H1 (cell line): ENCODE measurements around the gene CCDC171. TPM values are rescaled to one million over a fixed set of nuclear protein-coding genes. Genes with fewer than 3 reads are reported as not detected.

Experiments
- CTCF ChIA-PET: fragments of 300-600 bp; sonication (Branson Sonifier 250); formaldehyde crosslinking; loops from one replicate; lab custom pipeline; 2021; ENCODE audit not compliant: partially characterized antibody; lab: Charles Lee
- POLR2A ChIA-PET: fragments of 300-600 bp; sonication (Branson Sonifier 250); formaldehyde crosslinking; loops from one replicate; lab custom pipeline; 2021; ENCODE audit warnings: inconsistent platforms; ENCODE audit not compliant: partially characterized antibody; lab: Charles Lee
- DNase-seq, 2 experiments: peaks; one replicate each; pipeline versions ENCODE4 v3.0.0 to v3.0.0-alpha.2; 2010 to 2022; ENCODE audit warnings: low spot score in 2 of 2, low read depth in 1 of 2, mixed read lengths in 1 of 2
- FAIRE-seq: peaks from 2 replicates; lab custom pipeline; 2011; peaks lifted over from hg19 to GRCh38; lab: Jason Lieb, UNC
- H2AFZ ChIP-seq: 2 replicates; pipeline ENCODE4 v1.8.1; 2012; ENCODE audit warnings: low read length, inconsistent platforms
- H2AK5ac ChIP-seq: 2 replicates; pipeline ENCODE4 v1.6.1; 2013; ENCODE audit warnings: low read depth, low read length
- H2BK120ac ChIP-seq: replicated peaks from 2 replicates; pipeline ENCODE3; 2013; ENCODE audit warnings: low read depth, low read length, inconsistent platforms
- H2BK12ac ChIP-seq: 2 replicates; pipeline ENCODE4 v1.6.1; 2013; ENCODE audit warnings: low read depth, low read length
- H2BK15ac ChIP-seq: 2 replicates; pipeline ENCODE4 v1.6.1; 2013; ENCODE audit warnings: low read length
- H2BK20ac ChIP-seq: 2 replicates; pipeline ENCODE4 v1.6.1; 2013; ENCODE audit warnings: low read length
- H2BK5ac ChIP-seq: 2 replicates; pipeline ENCODE4 v1.6.1; 2013; ENCODE audit warnings: low read depth, low read length
- H3K14ac ChIP-seq: 2 replicates; pipeline ENCODE4 v1.6.1; 2013; ENCODE audit warnings: inconsistent platforms; ENCODE audit not compliant: insufficient read length
- H3K18ac ChIP-seq: 2 replicates; pipeline ENCODE4 v1.6.1; 2013; ENCODE audit warnings: low read length; ENCODE audit errors: extremely low read depth
- H3K23ac ChIP-seq: 2 replicates; pipeline ENCODE4 v1.6.1; 2013; ENCODE audit warnings: inconsistent platforms; ENCODE audit not compliant: insufficient read length
- H3K23me2 ChIP-seq: 2 replicates; pipeline ENCODE4 v1.6.1; 2013; ENCODE audit warnings: low read depth, low read length
- H3K27ac ChIP-seq: 2 replicates; pipeline ENCODE4 v1.6.1; 2011; ENCODE audit warnings: low read depth, low read length, inconsistent platforms
- H3K27me3 ChIP-seq, 4 experiments: replicated peaks in 1 of 4; 1 replicate in 1 of 4; 2 replicates in 3 of 4; pipeline versions ENCODE4 v1.6.1 to v1.8.1; 2011 to 2013; ENCODE audit warnings: low read length in 3 of 4, mild to moderate bottlenecking in 3 of 4, inconsistent platforms in 2 of 4, mixed read lengths in 2 of 4, moderate library complexity in 1 of 4; ENCODE audit not compliant: control insufficient read depth in 3 of 4, insufficient read depth in 3 of 4; ENCODE audit errors: extremely low read depth in 1 of 4
- H3K36me3 ChIP-seq, 4 experiments: 2 replicates each; pipeline versions ENCODE4 v1.6.1 to v1.8.1; 2011 to 2013; ENCODE audit warnings: mild to moderate bottlenecking in 4 of 4, low read length in 3 of 4, moderate library complexity in 2 of 4, control low read depth in 1 of 4, inconsistent platforms in 1 of 4; ENCODE audit not compliant: insufficient read depth in 4 of 4, control insufficient read depth in 2 of 4
- H3K4ac ChIP-seq: replicated peaks from 2 replicates; pipeline ENCODE3; 2013; ENCODE audit warnings: low read length, low read depth, mixed read lengths, inconsistent platforms; ENCODE audit not compliant: insufficient read length
- H3K4me1 ChIP-seq, 4 experiments: replicated peaks in 1 of 4; 1 replicate in 1 of 4; 2 replicates in 3 of 4; pipeline versions ENCODE4 v1.6.1 to v1.8.1; 2011 to 2013; ENCODE audit warnings: low read length in 3 of 4, inconsistent platforms in 2 of 4, mixed read lengths in 1 of 4; ENCODE audit not compliant: insufficient read depth in 4 of 4, control insufficient read depth in 3 of 4
- H3K4me2 ChIP-seq, 2 experiments: 2 replicates each; pipeline versions ENCODE4 v1.6.1 to v1.8.1; 2011 to 2013; ENCODE audit warnings: low read depth in 2 of 2, low read length in 2 of 2, control low read depth in 1 of 2, inconsistent platforms in 1 of 2, mild to moderate bottlenecking in 1 of 2; ENCODE audit not compliant: insufficient read depth in 1 of 2
- H3K4me3 ChIP-seq, 4 experiments: fragments of 200-600, 300-600 bp in 1 of 4; sonication (generic), shearing (Covaris generic), sonication (Bioruptor Twin) in 1 of 4; 2 replicates each; pipeline versions ENCODE4 v1.5.1 to v1.8.1; 2011 to 2016; ENCODE audit warnings: low read length in 4 of 4, low read depth in 3 of 4, control low read depth in 2 of 4, inconsistent platforms in 2 of 4, mild to moderate bottlenecking in 2 of 4, mixed read lengths in 1 of 4, moderate library complexity in 1 of 4; ENCODE audit not compliant: insufficient read depth in 2 of 4; ENCODE audit errors: extremely low read depth in 1 of 4
- H3K56ac ChIP-seq: replicated peaks from 2 replicates; pipeline ENCODE3; 2013; ENCODE audit warnings: low read depth, mild to moderate bottlenecking, mixed read lengths, low read length, inconsistent platforms; ENCODE audit not compliant: insufficient read length
- H3K79me1 ChIP-seq: 2 replicates; pipeline ENCODE4 v1.6.1; 2013; ENCODE audit warnings: low read depth, low read length, control low read depth
- H3K79me2 ChIP-seq, 2 experiments: 2 replicates each; pipeline versions ENCODE4 v1.6.1 to v1.8.1; 2012 to 2013; ENCODE audit warnings: low read length in 2 of 2, mild to moderate bottlenecking in 2 of 2, inconsistent platforms in 1 of 2; ENCODE audit not compliant: insufficient read depth in 2 of 2, control insufficient read depth in 1 of 2
- H3K9ac ChIP-seq, 4 experiments: replicated peaks in 1 of 4; 1 replicate in 1 of 4; 2 replicates in 3 of 4; pipeline versions ENCODE4 v1.6.1 to v1.8.1; 2011 to 2013; ENCODE audit warnings: low read depth in 3 of 4, low read length in 3 of 4, control low read depth in 2 of 4, mild to moderate bottlenecking in 2 of 4, moderate library complexity in 2 of 4, inconsistent platforms in 1 of 4; ENCODE audit errors: extremely low read depth in 1 of 4
- H3K9me3 ChIP-seq, 2 experiments: 2 replicates each; pipeline versions ENCODE4 v1.6.1 to v1.8.1; 2012 to 2013; ENCODE audit warnings: mild to moderate bottlenecking in 2 of 2, moderate library complexity in 2 of 2, control low read depth in 1 of 2, inconsistent platforms in 1 of 2, low read depth in 1 of 2, low read length in 1 of 2, mixed read lengths in 1 of 2; ENCODE audit not compliant: insufficient read depth in 2 of 2
- H4K20me1 ChIP-seq, 2 experiments: replicated peaks in 1 of 2; 2 replicates each; pipeline versions ENCODE3 to v1.8.1; 2011 to 2013; ENCODE audit warnings: inconsistent platforms in 2 of 2, low read length in 2 of 2, mild to moderate bottlenecking in 1 of 2; ENCODE audit not compliant: insufficient read depth in 2 of 2, control insufficient read depth in 1 of 2
- H4K5ac ChIP-seq: 2 replicates; pipeline ENCODE4 v1.6.1; 2013; ENCODE audit warnings: low read length, low read depth, mixed read lengths, inconsistent platforms; ENCODE audit not compliant: insufficient read length
- H4K8ac ChIP-seq: 2 replicates; pipeline ENCODE4 v1.8.0; 2013; ENCODE audit warnings: mild to moderate bottlenecking, moderate library complexity, low read length, inconsistent platforms; ENCODE audit not compliant: insufficient read depth; ENCODE audit errors: extremely low read depth
- H4K91ac ChIP-seq: replicated peaks from 2 replicates; pipeline ENCODE3; 2013; ENCODE audit warnings: low read length, mixed read lengths, inconsistent platforms; ENCODE audit not compliant: insufficient read length
- CBX8 ChIP-seq: fragments of 300-800, 300-1000 bp; sonication (generic); IDR thresholded peaks from 2 replicates; pipeline ENCODE4 v1.7.1; 2016; ENCODE audit warnings: low read depth, low read length, borderline replicate concordance
- CHD1 ChIP-seq: IDR thresholded peaks from 2 replicates; pipeline ENCODE4 v1.6.1; 2012; ENCODE audit warnings: low read depth, low read length, improper control_type of control experiment
- KDM4A ChIP-seq: IDR thresholded peaks from one replicate; pipeline ENCODE4 v1.7.1; 2012; ENCODE audit warnings: low read depth, mild to moderate bottlenecking, moderate library complexity, low read length, inconsistent platforms; ENCODE audit not compliant: severe bottlenecking
- MAFK ChIP-seq: IDR thresholded peaks from 2 replicates; pipeline ENCODE4 v1.6.1; 2012; ENCODE audit warnings: low read depth, mild to moderate bottlenecking, improper control_type of control experiment, low read length
- NRF1 ChIP-seq: IDR thresholded peaks from 2 replicates; pipeline ENCODE4 v1.6.1; 2011; ENCODE audit warnings: mild to moderate bottlenecking, low read depth, low read length, improper control_type of control experiment
- POLR2AphosphoS5 ChIP-seq: IDR thresholded peaks from 2 replicates; pipeline ENCODE4 v1.6.1; 2011; ENCODE audit warnings: low read depth, low read length
- POU5F1 ChIP-seq: IDR thresholded peaks from 2 replicates; pipeline ENCODE4 v1.6.1; 2011; ENCODE audit warnings: low read depth, mild to moderate bottlenecking, low read length, moderate library complexity
- SIN3A ChIP-seq, 2 experiments: IDR thresholded peaks in 1 of 2; conservative IDR thresholded peaks in 1 of 2; 2 replicates each; pipeline ENCODE4 v1.6.1; 2011 to 2012; ENCODE audit warnings: low read length in 2 of 2, improper control_type of control experiment in 1 of 2, low read depth in 1 of 2, mild to moderate bottlenecking in 1 of 2
- SRF ChIP-seq: IDR thresholded peaks from 2 replicates; pipeline ENCODE4 v1.6.1; 2011; ENCODE audit warnings: mild to moderate bottlenecking, low read depth, low read length, moderate library complexity
- SUZ12 ChIP-seq: fragments of 200-600 bp; sonication (generic); IDR thresholded peaks from 2 replicates; pipeline ENCODE4 v1.6.1; 2012; ENCODE audit warnings: mild to moderate bottlenecking, inconsistent platforms, low read length, moderate library complexity, mixed read lengths
- TAF1 ChIP-seq: IDR thresholded peaks from 2 replicates; pipeline ENCODE4 v1.6.1; 2011; ENCODE audit warnings: mild to moderate bottlenecking, low read depth, low read length
- TCF12 ChIP-seq: IDR thresholded peaks from 2 replicates; pipeline ENCODE4 v1.6.1; 2011; ENCODE audit warnings: low read depth, mild to moderate bottlenecking, low read length
- YY1 ChIP-seq: IDR thresholded peaks from 2 replicates; pipeline ENCODE4 v1.6.1; 2011; ENCODE audit warnings: low read depth, mild to moderate bottlenecking, low read length
- WGBS, 2 experiments: shearing (Covaris generic) in 1 of 2; methylation state at CpG; one replicate each; pipeline versions ENCODE4 v1.1.6 to v1.1.7; 2013 to 2015; ENCODE audit warnings: low lambda C conversion rate in 2 of 2, mixed read lengths in 2 of 2, inconsistent platforms in 1 of 2, low coverage in 1 of 2, missing lambda C conversion rate in 1 of 2; ENCODE audit not compliant: insufficient replicate concordance in 2 of 2, insufficient coverage in 1 of 2, insufficient read length in 1 of 2; ENCODE audit errors: extremely low coverage in 1 of 2, missing lambda C conversion rate in 1 of 2; 5-methylcytosine and 5-hydroxymethylcytosine counted together
- polyA plus RNA-seq, 7 experiments: library from polyadenylated mRNA; depleted of rRNA in 3 of 7; stranded (reverse) in 5 of 7; unstranded in 2 of 7; fragments of >200 nt in 5 of 7; fragments of 200-250 nt in 2 of 7; gene quantifications; 1 replicate in 5 of 7; 2 replicates in 1 of 7; 4 replicates in 1 of 7; pipeline versions ENCODE4 v1.2.1 to v1.2.3, GENCODE V29; 2011 to 2013; ENCODE audit warnings: missing spikeins in 2 of 7, mixed read lengths in 2 of 7
- total RNA-seq: library from RNA; stranded (reverse); fragmentation: NEBNext Ultra II Directional; extraction: Animal tissue kit (Norgen Biotek cat#: 25700); gene quantifications from 2 replicates; pipeline ENCODE4 v1.2.1, GENCODE V29; 2021

CCDC171 gene
- total and polyA plus RNA-seq, 2 of the 8 experiments (the other 6 are each of a cell fraction or from before 2014, with no cell fraction given): 0.83 to 2.3 TPM

GRCh38 chr9:15707000-15707399 lies 154.2 kb downstream of the CCDC171 start:
- H2BK5ac ChIP-seq: no peak overlapping the region
- no peak overlapping the region for H4K5ac ChIP-seq
- TF ChIP-seq CHD1 (no peak), TCF12 (no peak), TAF1 (no peak), YY1 (no peak), POU5F1 (no peak), SRF (no peak), SUZ12 (no peak), MAFK (no peak), CBX8 (no peak), NRF1 (no peak), POLR2AphosphoS5 (no peak), SIN3A (conservative IDR thresholded peaks at IDR 0.05 in 1 of 2, IDR thresholded peaks at IDR 0.05 in 1 of 2; ENCODE audit: low read depth in 1 of 2, low read length in 2 of 2) (no peak), KDM4A (no peak)
- TF ChIP-seq, all 59 proteins: peak for 0
- H3K27ac ChIP-seq: no peak overlapping the region
- no peak overlapping the region for H2AFZ ChIP-seq
- H2BK15ac ChIP-seq: no peak overlapping the region
- H3K23me2 ChIP-seq: no peaks in the 10 kb centered on the region
- no peak overlapping the region for H3K14ac ChIP-seq
- H3K56ac ChIP-seq: no peak overlapping the region
- POLR2A ChIA-PET: no interaction called here
- H3K36me3 ChIP-seq: no peaks in the 10 kb centered on the region
- H3K4me1 ChIP-seq: no peaks in the 10 kb centered on the region
- H3K4me2 ChIP-seq: no peak overlapping the region
- no peak overlapping the region for H3K4ac ChIP-seq
- no peak overlapping the region for H4K91ac ChIP-seq
- H2BK20ac ChIP-seq: no peak overlapping the region
- H3K18ac ChIP-seq: no peak overlapping the region
- DNase-seq (no peak), FAIRE-seq (no peak)
- no peak overlapping the region for H4K8ac ChIP-seq
- no peak overlapping the region for H3K4me3 ChIP-seq
- H4K20me1 ChIP-seq: no peaks in the 10 kb centered on the region
- no peak overlapping the region for H2AK5ac ChIP-seq
- no peak overlapping the region for H2BK120ac ChIP-seq
- no peak overlapping the region for H3K23ac ChIP-seq
- no peaks in the 10 kb centered on the region for H3K79me2 ChIP-seq
- 86% methylated on average over 3 of the region's 3 CpGs; no CpG with 5 or more reads in 1 of the 2 experiments for WGBS, 2 experiments
- H3K27me3 ChIP-seq: no peaks in the 10 kb centered on the region
- H3K9me3 ChIP-seq: no peaks in the 10 kb centered on the region
- CTCF ChIA-PET: no interaction called here
- H3K79me1 ChIP-seq: no peaks in the 10 kb centered on the region
- H3K9ac ChIP-seq: no peak overlapping the region
- H2BK12ac ChIP-seq: no peak overlapping the region
